SJSA1 (cell line): ENCODE data around the gene SOX12. TPM values are rescaled to one million over a fixed set of nuclear protein-coding genes. Genes with fewer than 3 reads are reported as not detected.
"Not testable (repeated sequence)": the region's sequence is repeated elsewhere in the genome, so short reads cannot be mapped to it uniquely, and the experiment has no call there.

ENCODE experiments used
- DNase-seq, 2 experiments: peaks; one replicate each; pipeline ENCODE4 v3.0.0-alpha.2; 2015 to 2020; ENCODE audit warnings: low spot score in 2 of 2, low read depth in 1 of 2
- H3K27ac ChIP-seq: fragments of 250-450 bp; sonication (Bioruptor Pico); 2 replicates; pipeline ENCODE4 v1.5.1; 2020; ENCODE audit warnings: mild to moderate bottlenecking, moderate library complexity
- H3K27me3 ChIP-seq: fragments of 250-450 bp; sonication (Bioruptor Pico); replicated peaks from 2 replicates; pipeline ENCODE4 v1.5.1; 2020; ENCODE audit warnings: mild to moderate bottlenecking, moderate library complexity
- H3K36me3 ChIP-seq: fragments of 250-450 bp; sonication (Bioruptor Pico); 2 replicates; pipeline ENCODE4 v1.5.1; 2020; ENCODE audit warnings: mild to moderate bottlenecking
- H3K4me1 ChIP-seq: fragments of 250-450 bp; sonication (Bioruptor Pico); replicated peaks from 2 replicates; pipeline ENCODE4 v1.6.1; 2021; ENCODE audit warnings: mild to moderate bottlenecking
- H3K4me3 ChIP-seq: fragments of 250-450 bp; sonication (Bioruptor Pico); 2 replicates; pipeline ENCODE4 v1.5.1; 2020; ENCODE audit warnings: mild to moderate bottlenecking
- H3K9me3 ChIP-seq: fragments of 250-450 bp; sonication (Bioruptor Pico); replicated peaks from 2 replicates; pipeline ENCODE4 v1.5.1; 2020; ENCODE audit warnings: mild to moderate bottlenecking
- total RNA-seq: library from RNA; depleted of rRNA; stranded (reverse); fragments of >200 nt; shearing (Covaris generic); gene quantifications from 2 replicates; pipeline ENCODE4 v1.2.3, GENCODE V29; 2014

The SOX12 gene
- total RNA-seq, 1 experiment from 2014 or later = 3.6 TPM

- no peaks in the 10 kb centered on the region for H3K27me3 ChIP-seq
- peaks cover 10% of the 10 kb centered on the region for H3K4me1 ChIP-seq
- no peaks in the 10 kb centered on the region for H3K36me3 ChIP-seq
- H3K27ac ChIP-seq = no peak overlapping the region
- no peak for DNase-seq
- no peak overlapping the region for H3K4me3 ChIP-seq
- no peaks in the 10 kb centered on the region for H3K9me3 ChIP-seq
These were observed 43.6 kb downstream of the SOX12 start for GRCh38 chr20:368915-369314.

DNA sequence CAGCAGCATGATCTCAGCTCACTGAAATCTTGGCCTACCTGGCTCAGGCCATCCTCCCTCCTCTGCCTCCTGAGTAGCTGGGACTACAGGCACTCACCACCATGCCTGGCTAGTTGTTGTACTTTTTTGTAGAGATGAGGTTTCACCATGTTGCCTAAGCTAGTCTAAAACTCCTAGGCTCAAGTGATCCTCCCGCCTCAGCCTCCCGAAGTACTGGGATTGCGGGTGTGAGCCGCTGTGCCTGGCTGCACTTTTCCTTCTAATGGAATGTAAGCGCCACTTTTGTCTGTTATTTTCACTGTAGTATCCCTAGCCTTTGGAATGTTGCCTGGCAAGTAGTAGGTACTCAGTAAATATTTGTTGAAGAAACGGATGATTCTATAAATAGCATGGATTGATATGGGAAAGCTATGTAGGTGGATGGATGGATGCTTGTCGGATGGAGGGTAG is 44.8 kb downstream of the SOX12 start:
- Histone ChIP-seq H3K4me1 (peaks cover 10% of the 10 kb centered on the region), H3K9me3 (no peaks in the 10 kb centered on the region), H3K27me3 (no peaks in the 10 kb centered on the region), H3K36me3 (no peaks in the 10 kb centered on the region), H3K27ac (no peak overlapping the region), H3K4me3 (no peak overlapping the region)
- no peak for DNase-seq

GRCh38 chr20:370977-371754 is 45.8 kb downstream of the SOX12 start:
- Histone ChIP-seq H3K36me3 (no peaks in the 10 kb centered on the region), H3K27me3 (no peaks in the 10 kb centered on the region), H3K9me3 (no peaks in the 10 kb centered on the region), H3K4me1 (peaks cover 10% of the 10 kb centered on the region), H3K27ac (no peak overlapping the region), H3K4me3 (no peak overlapping the region)
- no peak for DNase-seq

DNA sequence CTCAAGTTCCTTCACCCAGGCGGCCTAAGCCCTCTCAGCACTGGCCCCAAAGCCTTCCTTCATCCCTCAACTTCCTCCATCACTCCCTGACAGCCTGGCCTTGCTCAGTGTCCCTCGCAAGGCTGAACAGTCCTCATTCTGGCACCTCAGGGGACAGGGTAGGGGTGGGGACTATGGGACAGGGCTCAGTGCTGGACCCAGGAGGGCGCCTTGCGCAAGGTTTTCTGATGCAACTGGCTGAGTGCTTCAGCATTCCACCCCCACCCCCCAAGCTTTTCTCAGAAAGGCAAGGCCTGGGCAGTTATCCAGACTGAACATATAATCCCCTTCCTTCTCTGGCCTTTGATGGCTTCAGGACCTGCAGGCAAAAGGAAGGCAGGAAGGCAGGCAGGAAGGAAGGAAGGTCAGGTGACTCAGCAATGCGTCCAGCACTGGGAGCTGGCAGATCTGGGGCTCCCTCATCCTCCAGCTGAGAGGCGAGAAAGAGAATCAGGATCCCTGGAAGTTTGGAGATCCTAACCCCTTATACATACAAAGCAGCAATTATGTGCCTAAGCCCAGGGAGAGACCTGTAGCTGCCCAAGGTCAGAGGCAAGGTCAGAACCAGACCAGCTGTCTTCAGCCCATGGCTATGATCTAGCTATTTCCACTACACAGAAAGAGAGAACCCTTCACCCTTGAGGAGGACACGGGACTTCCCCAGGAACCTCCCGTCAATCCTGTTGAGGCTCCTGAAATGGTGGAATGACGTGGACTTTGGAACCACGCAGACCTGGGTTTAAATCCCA is 46.6 kb downstream of the SOX12 start:
- Histone ChIP-seq H3K9me3 (no peaks in the 10 kb centered on the region), H3K36me3 (no peaks in the 10 kb centered on the region), H3K4me1 (peaks cover 10% of the 10 kb centered on the region), H3K4me3 (no peak overlapping the region), H3K27me3 (no peaks in the 10 kb centered on the region), H3K27ac (no peak overlapping the region)
- DNase-seq = no peak

DNA sequence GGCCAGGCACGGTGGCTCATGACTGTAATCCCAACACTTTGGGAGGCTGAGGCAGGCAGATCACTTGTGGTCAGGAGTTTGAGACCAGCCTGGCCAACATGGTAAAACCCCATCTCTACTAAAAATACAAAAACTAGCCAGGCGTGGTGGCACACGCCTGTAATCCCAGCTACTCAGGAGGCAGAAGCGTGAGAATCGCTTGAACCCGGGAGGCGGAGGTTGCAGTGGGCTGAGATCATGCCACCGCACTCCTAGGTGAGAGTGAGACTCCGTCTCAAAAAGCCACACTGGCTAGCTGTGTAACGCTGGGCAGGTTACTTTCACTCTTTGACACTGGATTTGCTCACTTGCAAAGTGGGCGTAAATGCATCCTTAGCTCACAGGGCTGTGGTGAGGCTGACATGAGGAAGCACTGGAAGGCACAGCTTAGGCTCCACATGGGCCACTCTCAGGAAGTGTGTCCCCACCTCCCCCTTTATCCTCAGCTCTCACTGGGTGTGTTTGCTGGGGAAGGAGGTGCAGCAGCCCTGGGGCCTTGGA is 47.3 kb downstream of the SOX12 start:
- not testable (repeated sequence) for H3K9me3 ChIP-seq, DNase-seq, H3K27ac ChIP-seq, H3K4me3 ChIP-seq, H3K27me3 ChIP-seq, H3K36me3 ChIP-seq
- H3K4me1 ChIP-seq = peaks cover 10% of the 10 kb centered on the region

GRCh38 chr20:373171-373890 is 48.0 kb downstream of the SOX12 start:
- Histone ChIP-seq H3K4me1 (peaks cover 10% of the 10 kb centered on the region), H3K27me3 (no peaks in the 10 kb centered on the region), H3K4me3 (no peak overlapping the region), H3K9me3 (no peaks in the 10 kb centered on the region), H3K36me3 (no peaks in the 10 kb centered on the region), H3K27ac (no peak overlapping the region; the same call in 1 of the 2 replicates)
- DNase-seq = peak; percentile 46 to 51

DNA sequence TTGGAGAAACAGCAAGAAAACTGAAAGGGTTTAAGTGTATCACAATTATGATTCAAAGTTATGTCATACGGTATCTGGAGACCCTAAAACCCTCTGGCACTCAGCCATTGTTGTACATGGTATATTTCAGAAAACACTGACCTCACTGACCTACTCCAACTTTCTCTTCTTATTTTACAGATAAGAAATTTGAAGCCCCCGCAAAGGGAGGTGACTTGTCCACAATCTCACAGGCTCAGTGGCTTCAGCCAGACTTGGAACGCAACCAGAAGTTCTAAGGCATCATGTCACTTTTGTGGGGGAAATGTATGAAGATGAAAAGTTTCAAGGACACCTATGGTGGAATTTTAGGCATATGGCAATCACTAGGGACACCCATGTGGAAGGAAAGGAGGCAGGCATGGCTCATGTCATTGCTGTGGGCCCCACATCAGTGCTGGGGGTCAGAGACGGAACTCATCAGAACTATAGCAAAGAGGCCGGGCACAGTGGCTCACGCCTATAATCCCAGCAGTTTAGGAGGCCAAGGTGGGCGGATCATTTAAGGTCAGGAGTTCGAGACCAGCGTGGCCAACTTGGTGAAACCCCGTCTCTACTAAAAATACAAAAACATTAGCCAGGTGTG is 50.0 kb downstream of the SOX12 start:
- Histone ChIP-seq H3K36me3 (no peaks in the 10 kb centered on the region), H3K4me3 (no peak overlapping the region), H3K4me1 (peaks cover 14% of the 10 kb centered on the region), H3K27ac (no peak overlapping the region), H3K27me3 (no peaks in the 10 kb centered on the region), H3K9me3 (no peaks in the 10 kb centered on the region)
- DNase-seq = no peak

DNA sequence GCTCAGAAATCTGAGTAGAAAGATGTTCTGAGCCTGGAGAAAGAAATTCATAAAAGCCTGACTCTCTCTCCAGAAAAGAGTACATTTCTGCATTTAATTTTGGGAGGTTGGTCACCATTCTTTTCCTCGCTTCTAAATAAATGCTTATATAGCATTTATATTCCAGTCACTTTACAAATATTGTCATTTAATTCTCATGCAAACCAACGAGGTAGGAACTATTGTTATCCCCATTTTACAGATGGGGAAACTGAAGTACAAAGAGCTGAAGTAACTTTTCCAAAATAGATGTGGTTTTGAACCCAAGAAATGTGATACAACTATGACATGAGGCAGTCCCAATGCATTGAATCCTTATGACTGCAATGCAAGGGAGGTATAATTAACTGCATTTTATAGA is 50.7 kb downstream of the SOX12 start:
- Histone ChIP-seq H3K27me3 (no peaks in the 10 kb centered on the region), H3K4me1 (peaks cover 14% of the 10 kb centered on the region)

GRCh38 chr20:376750-377149 is 51.4 kb downstream of the SOX12 start:
- Histone ChIP-seq H3K4me1 (peaks cover 14% of the 10 kb centered on the region), H3K36me3 (no peaks in the 10 kb centered on the region), H3K27me3 (no peaks in the 10 kb centered on the region), H3K27ac (no peak overlapping the region), H3K4me3 (no peak overlapping the region), H3K9me3 (no peaks in the 10 kb centered on the region)
- DNase-seq = no peak

More for the DNA sequence above, 50.7 kb downstream of the SOX12 start:
- no peak overlapping the region for H3K27ac ChIP-seq
- no peak for DNase-seq
- no peak overlapping the region for H3K4me3 ChIP-seq
- no peaks in the 10 kb centered on the region for H3K36me3 ChIP-seq
- no peaks in the 10 kb centered on the region for H3K9me3 ChIP-seq

GRCh38 chr20:377578-377977 is 52.2 kb downstream of the SOX12 start:
- not testable (repeated sequence) for DNase-seq, H3K4me3 ChIP-seq, H3K27ac ChIP-seq, H3K36me3 ChIP-seq, H3K27me3 ChIP-seq, H3K9me3 ChIP-seq
- peaks cover 19% of the 10 kb centered on the region for H3K4me1 ChIP-seq

GRCh38 chr20:378961-379336 is 53.6 kb downstream of the SOX12 start:
- no peak overlapping the region for H3K4me3 ChIP-seq
- H3K27ac ChIP-seq = no peak overlapping the region

More at GRCh38 chr20:378961-379336, 53.6 kb downstream of the SOX12 start:
- H3K4me1 ChIP-seq = peaks cover 9% of the 10 kb centered on the region
- H3K9me3 ChIP-seq = no peaks in the 10 kb centered on the region
- no peak for DNase-seq
- H3K36me3 ChIP-seq = no peaks in the 10 kb centered on the region
- no peaks in the 10 kb centered on the region for H3K27me3 ChIP-seq
